H9 (cell line): ENCODE data around the gene HORMAD2. TPM values are rescaled to one million over a fixed set of nuclear protein-coding genes. Genes with fewer than 3 reads are reported as not detected.

Source experiments
- DNase-seq: peaks from one replicate; pipeline ENCODE4 v3.0.0-alpha.2; 2017
- H2AFZ ChIP-seq: one replicate; pipeline ENCODE4 v1.6.1; 2013; ENCODE audit warnings: mild to moderate bottlenecking, low read length, control low read depth, moderate library complexity
- H2AK5ac ChIP-seq: 2 replicates; pipeline ENCODE4 v1.6.1; 2013; ENCODE audit warnings: low read length, control low read depth, mixed read lengths; ENCODE audit not compliant: insufficient read length
- H2BK120ac ChIP-seq: one replicate; pipeline ENCODE4 v1.6.1; 2013; ENCODE audit warnings: low read depth, mild to moderate bottlenecking, low read length, control low read depth, inconsistent platforms; ENCODE audit not compliant: poor library complexity, severe bottlenecking
- H2BK12ac ChIP-seq: 2 replicates; pipeline ENCODE4 v1.6.1; 2013; ENCODE audit warnings: low read length, control low read depth, mixed read lengths, low read depth; ENCODE audit not compliant: insufficient read length
- H2BK15ac ChIP-seq: 2 replicates; pipeline ENCODE4 v1.6.1; 2013; ENCODE audit warnings: low read depth, low read length, control low read depth
- H2BK20ac ChIP-seq: one replicate; pipeline ENCODE4 v1.6.1; 2013; ENCODE audit warnings: low read depth, mild to moderate bottlenecking, low read length, control low read depth, inconsistent platforms; ENCODE audit not compliant: poor library complexity, severe bottlenecking
- H2BK5ac ChIP-seq: 2 replicates; pipeline ENCODE4 v1.6.1; 2013; ENCODE audit warnings: low read length, control low read depth, mixed read lengths; ENCODE audit not compliant: insufficient read length
- H3K14ac ChIP-seq: 2 replicates; pipeline ENCODE4 v1.6.1; 2013; ENCODE audit warnings: low read length, control low read depth; ENCODE audit not compliant: insufficient read depth
- H3K18ac ChIP-seq: 2 replicates; pipeline ENCODE4 v1.6.1; 2013; ENCODE audit warnings: low read depth, mild to moderate bottlenecking, mixed read lengths, low read length, control low read depth; ENCODE audit not compliant: insufficient read length
- H3K23ac ChIP-seq: 2 replicates; pipeline ENCODE4 v1.6.1; 2013; ENCODE audit warnings: low read length, control low read depth, mixed read lengths, low read depth; ENCODE audit not compliant: insufficient read length
- H3K23me2 ChIP-seq: 2 replicates; pipeline ENCODE4 v1.6.1; 2013; ENCODE audit warnings: low read depth, mild to moderate bottlenecking, mixed read lengths, low read length, control low read depth; ENCODE audit not compliant: insufficient read length, poor library complexity, severe bottlenecking
- H3K27ac ChIP-seq: 2 replicates; pipeline ENCODE4 v1.5.1; 2013; ENCODE audit warnings: low read length, control low read depth, mixed read lengths, low read depth; ENCODE audit not compliant: insufficient read length
- H3K27me3 ChIP-seq: 2 replicates; pipeline ENCODE4 v1.6.1; 2013; ENCODE audit warnings: low read length, control low read depth, inconsistent platforms; ENCODE audit not compliant: insufficient read depth
- H3K4ac ChIP-seq: 2 replicates; pipeline ENCODE4 v1.6.1; 2013; ENCODE audit warnings: low read depth, mild to moderate bottlenecking, control low read depth, inconsistent platforms, low read length, moderate library complexity
- H3K4me1 ChIP-seq: 2 replicates; pipeline ENCODE4 v1.6.1; 2013; ENCODE audit warnings: low read length, control low read depth, inconsistent platforms; ENCODE audit not compliant: insufficient read depth
- H3K4me2 ChIP-seq: 2 replicates; pipeline ENCODE4 v1.6.1; 2013; ENCODE audit warnings: low read length, control low read depth, mixed read lengths; ENCODE audit not compliant: insufficient read length, insufficient read depth
- H3K56ac ChIP-seq: 2 replicates; pipeline ENCODE4 v1.6.1; 2013; ENCODE audit warnings: low read depth, mild to moderate bottlenecking, mixed read lengths, low read length, control low read depth; ENCODE audit not compliant: insufficient read length
- H3K79me1 ChIP-seq: 2 replicates; pipeline ENCODE4 v1.6.1; 2013; ENCODE audit warnings: low read depth, mild to moderate bottlenecking, moderate library complexity, low read length, control low read depth, inconsistent platforms; ENCODE audit not compliant: insufficient read depth, poor library complexity, severe bottlenecking
- H3K79me2 ChIP-seq: 2 replicates; pipeline ENCODE4 v1.6.1; 2013; ENCODE audit warnings: low read length, control low read depth, inconsistent platforms; ENCODE audit not compliant: insufficient read depth
- H3K9ac ChIP-seq: 2 replicates; pipeline ENCODE4 v1.6.1; 2013; ENCODE audit warnings: low read length, control low read depth, mixed read lengths; ENCODE audit not compliant: insufficient read length; ENCODE audit errors: extremely low read depth
- H3K9me3 ChIP-seq: one replicate; pipeline ENCODE4 v1.6.1; 2013; ENCODE audit warnings: low read depth, low read length, inconsistent platforms; ENCODE audit not compliant: control insufficient read depth
- H3T11ph ChIP-seq: one replicate; pipeline ENCODE4 v1.6.1; 2013; ENCODE audit warnings: mild to moderate bottlenecking, low read length, control low read depth, inconsistent platforms
- H4K20me1 ChIP-seq: one replicate; pipeline ENCODE4 v1.6.1; 2013; ENCODE audit not compliant: control insufficient read depth, insufficient read length, insufficient read depth
- H4K5ac ChIP-seq: 2 replicates; pipeline ENCODE4 v1.6.1; 2013; ENCODE audit warnings: low read depth, mild to moderate bottlenecking, mixed read lengths, low read length, control low read depth; ENCODE audit not compliant: insufficient read length
- H4K8ac ChIP-seq: replicated peaks from 2 replicates; pipeline ENCODE4 v1.6.1; 2013; ENCODE audit warnings: low read length, control low read depth, mixed read lengths, low read depth; ENCODE audit not compliant: insufficient read length
- H4K91ac ChIP-seq: 2 replicates; pipeline ENCODE4 v1.6.1; 2013; ENCODE audit warnings: low read depth, mild to moderate bottlenecking, moderate library complexity, mixed read lengths, low read length, control low read depth; ENCODE audit not compliant: insufficient read length
- H3K27ac Mint-ChIP-seq, 3 experiments: 2 replicates in 2 of 3; 3 replicates in 1 of 3; pipeline ENCODE4 v1.8.0; 2020 to 2021; ENCODE audit warnings: mixed read lengths in 3 of 3, mild to moderate bottlenecking in 1 of 3, moderate library complexity in 1 of 3
- H3K27me3 Mint-ChIP-seq: 2 replicates; pipeline ENCODE4 v1.8.0; 2021; ENCODE audit warnings: low read depth, mild to moderate bottlenecking, moderate library complexity, mixed read lengths
- H3K36me3 Mint-ChIP-seq, 3 experiments: 2 replicates in 2 of 3; 3 replicates in 1 of 3; pipeline ENCODE4 v1.8.0; 2020 to 2021; ENCODE audit warnings: low read depth in 3 of 3, mixed read lengths in 3 of 3; ENCODE audit not compliant: insufficient read depth in 1 of 3
- H3K4me1 Mint-ChIP-seq, 2 experiments: 2 replicates each; pipeline ENCODE4 v1.8.0; 2020; ENCODE audit warnings: mixed read lengths in 2 of 2
- H3K4me3 Mint-ChIP-seq, 2 experiments: 2 replicates in 1 of 2; 3 replicates in 1 of 2; pipeline ENCODE4 v1.8.0; 2020 to 2021; ENCODE audit warnings: mild to moderate bottlenecking in 2 of 2, mixed read lengths in 2 of 2, moderate library complexity in 1 of 2
- H3K9me3 Mint-ChIP-seq, 2 experiments: 2 replicates in 1 of 2; 3 replicates in 1 of 2; pipeline ENCODE4 v1.8.0; 2020; ENCODE audit warnings: mild to moderate bottlenecking in 2 of 2, mixed read lengths in 2 of 2, moderate library complexity in 1 of 2
- WGBS: extraction: QIAGEN DNeasy Blood & Tissue Kit; methylation state at CpG from one replicate; pipeline ENCODE4 v1.1.7; 2013; ENCODE audit warnings: missing lambda C conversion rate, low lambda C conversion rate, mixed read lengths; ENCODE audit not compliant: insufficient read length; ENCODE audit errors: extremely low coverage; 5-methylcytosine and 5-hydroxymethylcytosine counted together
- total RNA-seq: library from RNA; stranded (reverse); gene quantifications from 2 replicates; pipeline ENCODE4 v1.2.1, GENCODE V29; 2021
- TF ChIP-seq, protein P1 (sequence below): fragments of 200-600 bp; sonication (generic); conservative IDR thresholded peaks from 3 replicates; pipeline ENCODE4 v1.8.0; 2021; ENCODE audit warnings: antibody characterized with exemption, mild to moderate bottlenecking

HORMAD2 gene
- total RNA-seq, 1 experiment from 2014 or later: not detected

DNA sequence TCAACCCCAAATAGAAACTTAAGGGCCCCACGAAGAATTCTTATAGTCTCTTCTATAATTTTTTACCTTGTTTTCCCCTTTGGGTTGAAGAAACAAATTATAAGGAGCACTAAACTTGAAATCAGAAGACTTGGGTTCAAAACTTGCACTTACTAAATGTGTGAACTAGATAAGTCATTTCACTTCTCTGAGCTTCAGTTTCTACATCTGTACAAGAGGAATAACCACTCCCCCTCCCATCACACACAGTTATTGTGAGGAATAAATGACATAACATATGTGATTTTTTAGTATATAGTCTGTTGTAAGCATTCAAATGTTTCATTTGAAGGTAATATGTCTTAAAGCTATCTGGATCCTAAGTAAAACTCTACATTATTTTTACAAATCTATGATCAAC lies 87.5 kb downstream of the HORMAD2 start:
- Histone ChIP-seq H2BK12ac (no peak overlapping the region), H3K23ac (no peak overlapping the region), H3K9ac (no peak overlapping the region)

More for the DNA sequence above, 87.5 kb downstream of the HORMAD2 start:
- no CpG with 5 or more reads among the region's 1 CpG for WGBS
- no peaks in the 10 kb centered on the region for H3K9me3 Mint-ChIP-seq
- Histone ChIP-seq H3K18ac (no peak overlapping the region), H3K9me3 (no peaks in the 10 kb centered on the region), H2AFZ (no peak overlapping the region), H4K20me1 (no peaks in the 10 kb centered on the region), H3K79me2 (no peaks in the 10 kb centered on the region), H3T11ph (no peak overlapping the region), H4K8ac (no peak overlapping the region), H2BK15ac (no peak overlapping the region), H3K27ac (no peak overlapping the region), H2BK20ac (no peak overlapping the region), H3K27me3 (no peaks in the 10 kb centered on the region), H2BK120ac (no peak overlapping the region), H3K4ac (no peak overlapping the region), H2BK5ac (no peak overlapping the region), H4K91ac (no peak overlapping the region), H2AK5ac (no peak overlapping the region), H3K56ac (no peak overlapping the region), H3K23me2 (no peaks in the 10 kb centered on the region), H3K4me1 (no peaks in the 10 kb centered on the region), H3K79me1 (no peaks in the 10 kb centered on the region), H4K5ac (no peak overlapping the region), H3K4me2 (no peak overlapping the region), H3K14ac (no peak overlapping the region)
- no peaks in the 10 kb centered on the region for H3K4me1 Mint-ChIP-seq
- no peaks in the 10 kb centered on the region for H3K36me3 Mint-ChIP-seq
- no peak overlapping the region for H3K4me3 Mint-ChIP-seq
- H3K27ac Mint-ChIP-seq: no peak overlapping the region
- DNase-seq: no peak
- TF ChIP-seq, protein P1, sequence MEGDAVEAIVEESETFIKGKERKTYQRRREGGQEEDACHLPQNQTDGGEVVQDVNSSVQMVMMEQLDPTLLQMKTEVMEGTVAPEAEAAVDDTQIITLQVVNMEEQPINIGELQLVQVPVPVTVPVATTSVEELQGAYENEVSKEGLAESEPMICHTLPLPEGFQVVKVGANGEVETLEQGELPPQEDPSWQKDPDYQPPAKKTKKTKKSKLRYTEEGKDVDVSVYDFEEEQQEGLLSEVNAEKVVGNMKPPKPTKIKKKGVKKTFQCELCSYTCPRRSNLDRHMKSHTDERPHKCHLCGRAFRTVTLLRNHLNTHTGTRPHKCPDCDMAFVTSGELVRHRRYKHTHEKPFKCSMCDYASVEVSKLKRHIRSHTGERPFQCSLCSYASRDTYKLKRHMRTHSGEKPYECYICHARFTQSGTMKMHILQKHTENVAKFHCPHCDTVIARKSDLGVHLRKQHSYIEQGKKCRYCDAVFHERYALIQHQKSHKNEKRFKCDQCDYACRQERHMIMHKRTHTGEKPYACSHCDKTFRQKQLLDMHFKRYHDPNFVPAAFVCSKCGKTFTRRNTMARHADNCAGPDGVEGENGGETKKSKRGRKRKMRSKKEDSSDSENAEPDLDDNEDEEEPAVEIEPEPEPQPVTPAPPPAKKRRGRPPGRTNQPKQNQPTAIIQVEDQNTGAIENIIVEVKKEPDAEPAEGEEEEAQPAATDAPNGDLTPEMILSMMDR: no peak
- peaks cover 1% of the 10 kb centered on the region for H3K27me3 Mint-ChIP-seq
